Sigmoid colon (tissue), 4 donors: ENCODE results near the gene ARHGAP10.

Experiments used
- CTCF ChIP-seq, 4 experiments: fragments of 450-650 bp in 3 of 4; fragments of 200-600 bp in 1 of 4; IDR thresholded peaks; one replicate each; pipeline ENCODE4 v1.5.1; 2016 to 2019; ENCODE audit warnings: antibody characterized with exemption in 4 of 4, mild to moderate bottlenecking in 3 of 4, moderate library complexity in 2 of 4
- EP300 ChIP-seq, 4 donors: sonication (generic); formaldehyde crosslinking; IDR thresholded peaks; one replicate each; pipeline ENCODE4 v1.6.1; 2017; ENCODE audit warnings: antibody characterized with exemption in 4 of 4
- POLR2A ChIP-seq, 2 donors: fragments of 450-650 bp; IDR thresholded peaks; one replicate each; pipeline ENCODE4 v1.6.1; 2016; ENCODE audit warnings: antibody characterized with exemption in 2 of 2, mild to moderate bottlenecking in 2 of 2, moderate library complexity in 2 of 2
- POLR2AphosphoS5 ChIP-seq, 4 donors: sonication (generic); formaldehyde crosslinking; IDR thresholded peaks; one replicate each; pipeline ENCODE4 v1.6.1; 2017; ENCODE audit warnings: antibody characterized with exemption in 4 of 4

- TF ChIP-seq EP300 (IDR thresholded peaks at IDR 0.05) = no peak
- no peak for TF ChIP-seq POLR2A (IDR thresholded peaks at IDR 0.05)
- TF ChIP-seq CTCF (IDR thresholded peaks at IDR 0.05) = no peak
- TF ChIP-seq POLR2AphosphoS5 (IDR thresholded peaks at IDR 0.05) = no peak
Observed at GRCh38 chr4:147844781-147845180, 112.9 kb downstream of the ARHGAP10 start.
